Measurements from ENCODE around the gene PPFIA1. TPM values are rescaled to one million over a fixed set of nuclear protein-coding genes. Genes with fewer than 3 reads are reported as not detected.

The PPFIA1 gene
- total RNA-seq, 1 donor from 2014 or later = 54.1 TPM

- no peaks in the 10 kb centered on the region for H3K27me3 Mint-ChIP-seq (ENCODE audit: low read depth)
- no peaks in the 10 kb centered on the region for H3K4me1 Mint-ChIP-seq
- no peak for DNase-seq (ENCODE audit: low read depth, low spot score)
- peaks cover 19% of the 10 kb centered on the region for H3K36me3 Mint-ChIP-seq (ENCODE audit: low read depth)
- no peak overlapping the region for H3K4me3 Mint-ChIP-seq
- TF ChIP-seq CTCF (conservative IDR thresholded peaks at IDR 0.05) = peak; percentile 47
- no peaks in the 10 kb centered on the region for H3K9me3 Mint-ChIP-seq
- no peak overlapping the region for H3K27ac Mint-ChIP-seq (ENCODE audit: unreplicated experiment)
Observed at GRCh38 chr11:70415191-70415590, 144.7 kb downstream of the PPFIA1 start.

GRCh38 chr11:70415642-70416395 is 145.3 kb downstream of the PPFIA1 start:
- TF ChIP-seq CTCF (conservative IDR thresholded peaks at IDR 0.05) = no peak
- H3K27ac Mint-ChIP-seq (ENCODE audit: unreplicated experiment) = peak overlapping the region; percentile 35
- no peaks in the 10 kb centered on the region for H3K4me1 Mint-ChIP-seq
- no peaks in the 10 kb centered on the region for H3K9me3 Mint-ChIP-seq
- DNase-seq (ENCODE audit: low read depth, low spot score) = no peak
- peaks cover 19% of the 10 kb centered on the region for H3K36me3 Mint-ChIP-seq (ENCODE audit: low read depth)
- H3K27me3 Mint-ChIP-seq (ENCODE audit: low read depth) = no peaks in the 10 kb centered on the region
- H3K4me3 Mint-ChIP-seq = no peak overlapping the region

DNA sequence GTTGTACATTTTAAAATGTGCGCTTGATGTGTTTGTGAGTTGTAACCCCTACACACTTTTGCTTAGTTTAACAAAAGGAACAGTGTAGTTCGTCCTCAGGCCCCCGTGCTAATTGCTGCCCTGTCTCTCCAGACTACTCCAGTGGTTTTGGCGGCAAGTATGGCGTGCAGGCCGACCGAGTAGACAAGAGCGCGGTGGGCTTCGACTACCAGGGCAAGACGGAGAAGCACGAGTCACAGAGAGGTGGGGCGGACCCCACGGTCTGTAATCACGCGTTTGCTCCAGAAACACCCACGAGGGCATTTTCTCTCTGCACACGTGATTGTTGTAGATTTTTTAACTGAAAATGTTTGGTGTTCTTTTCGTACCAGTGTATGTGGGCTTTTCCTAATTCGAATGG is 146.4 kb downstream of the PPFIA1 start:
- no peaks in the 10 kb centered on the region for H3K9me3 Mint-ChIP-seq
- H3K4me3 Mint-ChIP-seq = no peak overlapping the region
- no peak for TF ChIP-seq CTCF (conservative IDR thresholded peaks at IDR 0.05)
- H3K4me1 Mint-ChIP-seq = no peaks in the 10 kb centered on the region
- DNase-seq (ENCODE audit: low read depth, low spot score) = no peak
- H3K36me3 Mint-ChIP-seq (ENCODE audit: low read depth) = peaks cover 18% of the 10 kb centered on the region
- no peaks in the 10 kb centered on the region for H3K27me3 Mint-ChIP-seq (ENCODE audit: low read depth)
- H3K27ac Mint-ChIP-seq (ENCODE audit: unreplicated experiment) = no peak overlapping the region

DNA sequence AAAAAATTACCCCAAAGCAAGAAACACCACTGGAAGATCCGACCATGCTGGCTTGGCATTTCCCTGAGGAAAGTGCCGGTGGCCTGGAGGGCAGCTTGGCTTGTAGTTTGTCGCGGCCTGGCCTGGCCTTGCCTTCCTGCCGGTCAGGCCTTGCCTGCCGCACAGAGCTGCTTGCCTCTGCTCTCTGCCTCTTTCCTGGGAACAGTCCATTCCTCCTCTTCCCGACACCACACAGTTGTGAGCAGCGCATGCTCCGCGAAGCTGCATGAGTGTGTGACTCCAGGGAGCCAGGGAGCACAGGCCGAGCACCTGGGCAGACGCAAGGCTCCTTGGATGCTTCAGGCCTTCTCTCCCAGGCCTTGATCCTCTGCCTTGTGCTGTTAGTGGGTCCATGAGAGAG is 147.6 kb downstream of the PPFIA1 start:
- no peaks in the 10 kb centered on the region for H3K4me1 Mint-ChIP-seq
- H3K36me3 Mint-ChIP-seq (ENCODE audit: low read depth) = peaks cover 18% of the 10 kb centered on the region

GRCh38 chr11:70419307-70420007 is 149.0 kb downstream of the PPFIA1 start:
- H3K36me3 Mint-ChIP-seq (ENCODE audit: low read depth) = peaks cover 18% of the 10 kb centered on the region

More for the DNA sequence above, 147.6 kb downstream of the PPFIA1 start:
- no peak overlapping the region for H3K4me3 Mint-ChIP-seq
- no peak for DNase-seq (ENCODE audit: low read depth, low spot score)
- no peak for TF ChIP-seq CTCF (conservative IDR thresholded peaks at IDR 0.05)
- no peak overlapping the region for H3K27ac Mint-ChIP-seq (ENCODE audit: unreplicated experiment)
- H3K27me3 Mint-ChIP-seq (ENCODE audit: low read depth) = no peaks in the 10 kb centered on the region
- H3K9me3 Mint-ChIP-seq = no peaks in the 10 kb centered on the region

More at GRCh38 chr11:70419307-70420007, 149.0 kb downstream of the PPFIA1 start:
- Mint-ChIP-seq H3K4me1 (no peaks in the 10 kb centered on the region), H3K27me3 (ENCODE audit: low read depth) (no peaks in the 10 kb centered on the region), H3K4me3 (no peak overlapping the region), H3K27ac (ENCODE audit: unreplicated experiment) (no peak overlapping the region), H3K9me3 (no peaks in the 10 kb centered on the region)
- no peak for TF ChIP-seq CTCF (conservative IDR thresholded peaks at IDR 0.05)
- DNase-seq (ENCODE audit: low read depth, low spot score) = no peak
